ENCODE results near the gene MED29.

MED29 gene

GRCh38 chr19:39434123-39435076 lies 43.2 kb downstream of the MED29 start:
- Histone ChIP-seq H3K4me3 (ENCODE audit: extremely low read depth, insufficient read depth, low read length, poor library complexity, severe bottlenecking) (peak overlapping the region; percentile 100), H3K27ac (ENCODE audit: low read depth, low read length, severe bottlenecking) (peak overlapping the region; percentile 49), H3K36me3 (ENCODE audit: control insufficient read depth, insufficient read depth, low read length) (peaks cover 33% of the 10 kb centered on the region), H3K4me1 (ENCODE audit: control insufficient read depth, insufficient read depth, low read length, poor library complexity, severe bottlenecking) (peaks cover 24% of the 10 kb centered on the region), H3K9me3 (ENCODE audit: control insufficient read depth, low read length) (no peaks in the 10 kb centered on the region)
- WGBS, 2 experiments (ENCODE audit: insufficient coverage in 2 of 2): 56 to 68% methylated on average over 9 to 10 of the region's 10 CpGs

- H3K36me3 ChIP-seq (ENCODE audit: control insufficient read depth, insufficient read depth, low read length): peaks cover 33% of the 10 kb centered on the region
- H3K9me3 ChIP-seq (ENCODE audit: control insufficient read depth, low read length): no peaks in the 10 kb centered on the region
- H3K4me3 ChIP-seq (ENCODE audit: extremely low read depth, insufficient read depth, low read length, poor library complexity, severe bottlenecking): peak within 1 kb of the TSS; percentile 100
- 0% methylated on average over 53 to 56 of the region's 61 CpGs for WGBS, 2 experiments (ENCODE audit: insufficient coverage in 2 of 2)
- peaks cover 21% of the 10 kb centered on the region for H3K4me1 ChIP-seq (ENCODE audit: control insufficient read depth, insufficient read depth, low read length, poor library complexity, severe bottlenecking)
- peak within 1 kb of the TSS; percentile 83 for H3K27ac ChIP-seq (ENCODE audit: low read depth, low read length, severe bottlenecking)
These were observed 44.5 kb downstream of the MED29 start, which contains the start of gene RPS16 for GRCh38 chr19:39435499-39436349. Gene RPS16, minus strand, starts transcription at chr19:39435949. Its CDS starts 54 bp downstream, at chr19:39435895.

GRCh38 chr19:39436350-39436716 lies 45.2 kb downstream of the MED29 start:
- H3K9me3 ChIP-seq (ENCODE audit: control insufficient read depth, low read length): no peaks in the 10 kb centered on the region
- H3K36me3 ChIP-seq (ENCODE audit: control insufficient read depth, insufficient read depth, low read length): peaks cover 29% of the 10 kb centered on the region
- peak overlapping the region; percentile 83 for H3K27ac ChIP-seq (ENCODE audit: low read depth, low read length, severe bottlenecking)
- H3K4me1 ChIP-seq (ENCODE audit: control insufficient read depth, insufficient read depth, low read length, poor library complexity, severe bottlenecking): peaks cover 15% of the 10 kb centered on the region
- peak overlapping the region; percentile 100 for H3K4me3 ChIP-seq (ENCODE audit: extremely low read depth, insufficient read depth, low read length, poor library complexity, severe bottlenecking)
- whole genome bisulfite sequencing, 2 experiments (ENCODE audit: insufficient coverage in 2 of 2): 8% methylated on average over 2 of the region's 2 CpGs; no CpG with 5 or more reads in 1 of the 2 experiments

GRCh38 chr19:39438270-39438934 lies 47.2 kb downstream of the MED29 start:
- Histone ChIP-seq H3K4me1 (ENCODE audit: control insufficient read depth, insufficient read depth, low read length, poor library complexity, severe bottlenecking) (peaks cover 14% of the 10 kb centered on the region), H3K27ac (ENCODE audit: low read depth, low read length, severe bottlenecking) (no peak overlapping the region), H3K36me3 (ENCODE audit: control insufficient read depth, insufficient read depth, low read length) (peaks cover 19% of the 10 kb centered on the region), H3K4me3 (ENCODE audit: extremely low read depth, insufficient read depth, low read length, poor library complexity, severe bottlenecking) (no peak overlapping the region), H3K9me3 (ENCODE audit: control insufficient read depth, low read length) (no peaks in the 10 kb centered on the region)
- 87 to 94% methylated on average over 3 to 4 of the region's 9 CpGs for WGBS, 2 experiments (ENCODE audit: insufficient coverage in 2 of 2)

- Histone ChIP-seq H3K4me3 (ENCODE audit: extremely low read depth, insufficient read depth, low read length, poor library complexity, severe bottlenecking) (peak overlapping the region; percentile 78), H3K27ac (ENCODE audit: low read depth, low read length, severe bottlenecking) (peak overlapping the region; percentile 83), H3K36me3 (ENCODE audit: control insufficient read depth, insufficient read depth, low read length) (peaks cover 30% of the 10 kb centered on the region), H3K9me3 (ENCODE audit: control insufficient read depth, low read length) (no peaks in the 10 kb centered on the region), H3K4me1 (ENCODE audit: control insufficient read depth, insufficient read depth, low read length, poor library complexity, severe bottlenecking) (peaks cover 16% of the 10 kb centered on the region)
- WGBS, 2 experiments (ENCODE audit: insufficient coverage in 2 of 2): 18 to 33% methylated on average over 8 to 13 of the region's 17 CpGs
These were observed 53.5 kb downstream of the MED29 start for GRCh38 chr19:39444598-39445195.

- Histone ChIP-seq H3K9me3 (ENCODE audit: control insufficient read depth, low read length) (no peaks in the 10 kb centered on the region), H3K4me3 (ENCODE audit: extremely low read depth, insufficient read depth, low read length, poor library complexity, severe bottlenecking) (peak within 1 kb of the TSS; percentile 78), H3K4me1 (ENCODE audit: control insufficient read depth, insufficient read depth, low read length, poor library complexity, severe bottlenecking) (peaks cover 16% of the 10 kb centered on the region), H3K27ac (ENCODE audit: low read depth, low read length, severe bottlenecking) (peak within 1 kb of the TSS; percentile 83), H3K36me3 (ENCODE audit: control insufficient read depth, insufficient read depth, low read length) (peaks cover 34% of the 10 kb centered on the region)
- 0% methylated on average over 54 to 67 of the region's 68 CpGs for WGBS, 2 experiments (ENCODE audit: insufficient coverage in 2 of 2)
These were observed 54.3 kb downstream of the MED29 start, which contains the start of gene SUPT5H for GRCh38 chr19:39445196-39446111. Gene SUPT5H, plus strand, starts transcription at chr19:39445582. Its CDS starts 309 bp downstream, at chr19:39445891.

GRCh38 chr19:39446365-39447084 lies 55.3 kb downstream of the MED29 start:
- no peaks in the 10 kb centered on the region for H3K9me3 ChIP-seq (ENCODE audit: control insufficient read depth, low read length)
- peaks cover 41% of the 10 kb centered on the region for H3K36me3 ChIP-seq (ENCODE audit: control insufficient read depth, insufficient read depth, low read length)
- 92 to 93% methylated on average over 16 of the region's 16 CpGs for WGBS, 2 experiments (ENCODE audit: insufficient coverage in 2 of 2)
- H3K4me3 ChIP-seq (ENCODE audit: extremely low read depth, insufficient read depth, low read length, poor library complexity, severe bottlenecking): peak overlapping the region; percentile 78
- H3K4me1 ChIP-seq (ENCODE audit: control insufficient read depth, insufficient read depth, low read length, poor library complexity, severe bottlenecking): peaks cover 16% of the 10 kb centered on the region
- no peak overlapping the region for H3K27ac ChIP-seq (ENCODE audit: low read depth, low read length, severe bottlenecking)

GRCh38 chr19:39448271-39448670 lies 57.1 kb downstream of the MED29 start:
- Histone ChIP-seq H3K4me3 (ENCODE audit: extremely low read depth, insufficient read depth, low read length, poor library complexity, severe bottlenecking) (no peak overlapping the region), H3K36me3 (ENCODE audit: control insufficient read depth, insufficient read depth, low read length) (peaks cover 55% of the 10 kb centered on the region), H3K27ac (ENCODE audit: low read depth, low read length, severe bottlenecking) (no peak overlapping the region), H3K9me3 (ENCODE audit: control insufficient read depth, low read length) (no peaks in the 10 kb centered on the region), H3K4me1 (ENCODE audit: control insufficient read depth, insufficient read depth, low read length, poor library complexity, severe bottlenecking) (peaks cover 16% of the 10 kb centered on the region)
- 92 to 100% methylated on average over 3 of the region's 3 CpGs for WGBS, 2 experiments (ENCODE audit: insufficient coverage in 2 of 2)
